ENCODE data around the gene H19. TPM values are rescaled to one million over a fixed set of nuclear protein-coding genes. Genes with fewer than 3 reads are reported as not detected.

The H19 gene
- polyA plus RNA-seq (ENCODE audit: insufficient read length in 4 of 4): 1,000 to 10,000 TPM; 2,958 to 3,802 (median 3,161) TPM

GRCh38 chr11:1997755-1998154, at the start of gene H19:
Gene H19, minus strand, starts transcription at chr11:1997842.
- DNase-seq (ENCODE audit: low read depth in 4 of 4, low spot score in 3 of 4): no peak

- DNase-seq (ENCODE audit: low read depth in 4 of 4, low spot score in 3 of 4): no peak
These were observed 44.3 kb upstream of the H19 start for GRCh38 chr11:2041963-2042362.

GRCh38 chr11:2041153-2041552, 43.5 kb upstream of the H19 start:
- no peak for DNase-seq (ENCODE audit: low read depth in 4 of 4, low spot score in 3 of 4)

- no peak for DNase-seq (ENCODE audit: low read depth in 4 of 4, low spot score in 3 of 4)
These were observed 41.6 kb upstream of the H19 start for GRCh38 chr11:2039198-2039759.

- no peak for DNase-seq (ENCODE audit: low read depth in 4 of 4, low spot score in 3 of 4)
These were observed 39.3 kb upstream of the H19 start for GRCh38 chr11:2036863-2037486.

DNA sequence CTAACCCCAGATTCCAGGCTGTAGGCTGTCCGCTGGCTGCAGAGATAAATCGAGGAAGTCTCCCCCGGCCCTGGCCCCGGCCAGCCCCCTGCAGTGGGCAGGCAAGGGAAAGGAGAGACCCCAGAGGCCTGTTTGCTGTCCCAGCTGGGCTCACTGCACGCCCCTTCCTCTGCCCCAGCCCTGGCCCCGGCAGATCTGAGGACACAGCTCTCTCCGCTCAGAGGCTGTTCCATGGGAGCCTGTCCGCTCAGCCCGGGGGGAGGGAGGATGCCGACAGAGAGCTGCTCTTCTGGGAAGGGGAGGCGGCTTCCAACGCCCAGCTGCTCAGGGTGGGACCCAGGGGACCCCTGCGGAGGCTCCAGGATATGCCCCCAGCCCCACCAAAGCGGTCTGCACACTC, 37.7 kb upstream of the H19 start:
- DNase-seq (ENCODE audit: low read depth in 4 of 4, low spot score in 3 of 4): no peak

DNA sequence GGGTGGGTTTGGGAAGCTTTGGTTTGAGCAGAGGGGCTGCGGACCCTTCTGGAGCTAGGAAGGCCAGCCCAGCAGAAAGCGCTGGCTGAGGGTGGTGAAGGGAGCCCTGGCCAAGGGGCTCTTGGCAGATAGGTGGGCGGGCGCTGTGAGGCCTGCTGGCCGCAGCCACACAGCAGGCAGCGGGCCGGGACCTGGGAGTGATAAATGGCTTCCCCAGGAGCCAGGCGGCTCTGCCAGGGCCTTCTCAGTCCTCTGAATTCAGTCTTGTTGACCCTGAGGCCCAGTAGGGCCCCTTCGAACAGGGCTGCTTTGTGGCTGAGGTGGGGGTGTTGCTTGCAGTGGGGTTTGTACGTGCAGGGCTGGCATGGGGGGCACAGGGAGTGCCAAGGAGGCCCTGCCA, 33.4 kb upstream of the H19 start:
- DNase-seq (ENCODE audit: low read depth in 4 of 4, low spot score in 3 of 4): no peak

DNA sequence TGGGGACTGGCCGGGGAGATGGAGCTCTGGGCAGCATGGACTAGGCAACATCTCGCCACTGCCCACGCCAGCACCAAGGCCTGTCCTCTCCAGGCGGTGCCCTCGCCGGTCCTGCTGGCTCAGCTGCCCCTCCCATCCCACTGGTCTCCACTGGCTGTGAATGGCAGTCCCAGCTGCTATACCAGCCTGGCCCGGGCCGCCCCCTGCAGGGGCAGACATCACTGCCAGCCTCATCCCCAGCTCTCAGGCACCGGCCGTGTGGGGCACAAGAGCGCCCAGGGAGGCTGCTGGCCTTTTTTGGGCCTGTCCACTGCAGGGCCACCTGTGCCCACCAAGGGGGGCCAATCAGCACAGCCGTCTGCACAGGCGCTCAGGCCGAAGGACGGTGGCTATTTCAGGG, 30.1 kb upstream of the H19 start:
- DNase-seq (ENCODE audit: low read depth in 4 of 4, low spot score in 3 of 4): no peak

GRCh38 chr11:2015025-2015424, 17.4 kb upstream of the H19 start:
- DNase-seq (ENCODE audit: low read depth in 4 of 4, low spot score in 3 of 4): no peak

GRCh38 chr11:2012440-2012839, 14.8 kb upstream of the H19 start:
- no peak for DNase-seq (ENCODE audit: low read depth in 4 of 4, low spot score in 3 of 4)

DNA sequence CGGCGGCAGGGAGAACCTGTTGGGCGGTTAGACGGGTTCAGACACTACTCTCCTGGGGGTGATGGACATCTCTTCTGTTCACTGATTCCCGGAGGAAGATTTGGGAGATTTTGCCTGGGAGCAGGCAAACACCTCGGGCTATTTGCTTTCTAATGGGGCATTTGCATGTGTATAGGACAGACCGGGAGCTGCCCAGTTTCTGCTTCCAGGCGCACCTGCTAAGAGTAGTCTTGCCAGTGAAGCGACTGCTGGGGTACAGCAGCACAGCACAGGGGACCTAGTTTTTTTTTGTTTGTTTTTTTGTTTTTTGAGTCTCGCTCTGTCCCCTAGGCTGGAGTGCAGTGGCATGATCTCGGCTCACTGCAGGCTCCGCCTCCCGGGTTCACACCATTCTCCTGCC, 6.8 kb upstream of the H19 start:
- DNase-seq (ENCODE audit: low read depth in 4 of 4, low spot score in 3 of 4): no peak

- no peak for DNase-seq (ENCODE audit: low read depth in 4 of 4, low spot score in 3 of 4)
These were observed 5.2 kb upstream of the H19 start for GRCh38 chr11:2002807-2003206.

- DNase-seq (ENCODE audit: low read depth in 4 of 4, low spot score in 3 of 4): no peak
These were observed 4.6 kb upstream of the H19 start for GRCh38 chr11:2002042-2002776.

DNA sequence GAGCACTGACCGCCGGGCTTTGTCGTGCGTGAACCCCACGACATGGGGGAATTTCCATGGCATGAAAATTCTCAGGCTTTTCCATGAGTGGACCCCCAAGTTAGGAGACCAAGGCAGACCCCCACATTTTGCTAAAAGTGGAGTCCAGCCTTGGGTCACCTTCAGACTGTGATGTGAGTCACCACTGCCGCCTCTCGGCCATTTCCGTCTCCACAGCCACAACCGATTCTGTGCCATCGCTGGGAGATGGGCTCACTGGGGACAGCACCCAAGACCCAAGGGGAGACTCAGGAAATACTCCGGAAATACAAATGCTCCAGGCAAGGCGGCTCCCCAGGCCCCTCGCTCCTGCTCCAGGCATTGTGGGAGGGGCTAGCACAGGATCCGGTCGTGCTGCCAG, 1.2 kb upstream of the H19 start:
- no peak for DNase-seq (ENCODE audit: low read depth in 4 of 4, low spot score in 3 of 4)

DNA sequence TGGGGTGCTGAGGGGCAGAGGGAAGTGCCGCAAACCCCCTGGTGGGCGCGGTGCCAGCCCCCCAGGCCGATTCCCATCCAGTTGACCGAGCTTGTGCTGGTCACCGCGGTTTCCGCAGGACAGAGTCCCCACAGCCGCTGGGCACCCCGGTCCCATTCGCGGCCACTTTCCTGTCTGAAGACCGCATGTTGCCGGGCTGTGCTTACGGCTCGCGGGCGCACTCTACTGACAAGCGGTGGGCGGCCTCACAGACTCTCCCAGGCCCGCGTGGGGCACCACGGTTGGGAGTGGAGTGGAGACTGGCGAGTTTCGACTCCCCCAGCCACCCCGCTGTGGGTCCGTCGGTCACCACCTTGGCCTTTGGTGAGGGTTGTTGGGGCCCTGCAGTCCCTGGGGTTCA, 648 bp upstream of the H19 start:
- no peak for DNase-seq (ENCODE audit: low read depth in 4 of 4, low spot score in 3 of 4)

DNA sequence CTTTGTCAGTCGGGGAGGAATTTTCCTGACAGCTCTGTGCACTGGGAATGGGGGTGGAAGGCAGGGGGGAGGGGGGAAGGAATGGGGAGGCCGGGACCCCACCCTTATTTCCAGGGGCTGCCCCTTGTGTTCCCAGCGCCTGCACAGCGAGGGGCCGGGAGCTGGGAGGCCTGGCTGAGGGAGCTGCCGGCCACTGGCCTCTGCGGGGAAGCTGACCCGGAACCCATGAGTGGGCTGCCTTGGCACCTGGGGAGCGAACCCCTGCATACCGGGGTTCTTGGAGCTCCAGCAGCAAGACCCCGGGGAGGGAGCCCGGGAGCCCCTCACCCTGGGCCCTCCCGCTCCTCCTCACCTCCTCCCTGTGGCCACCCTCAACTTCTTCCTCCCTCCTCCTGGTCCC, 3.5 kb downstream of the H19 start:
- DNase-seq (ENCODE audit: low read depth in 4 of 4, low spot score in 3 of 4): no peak

DNA sequence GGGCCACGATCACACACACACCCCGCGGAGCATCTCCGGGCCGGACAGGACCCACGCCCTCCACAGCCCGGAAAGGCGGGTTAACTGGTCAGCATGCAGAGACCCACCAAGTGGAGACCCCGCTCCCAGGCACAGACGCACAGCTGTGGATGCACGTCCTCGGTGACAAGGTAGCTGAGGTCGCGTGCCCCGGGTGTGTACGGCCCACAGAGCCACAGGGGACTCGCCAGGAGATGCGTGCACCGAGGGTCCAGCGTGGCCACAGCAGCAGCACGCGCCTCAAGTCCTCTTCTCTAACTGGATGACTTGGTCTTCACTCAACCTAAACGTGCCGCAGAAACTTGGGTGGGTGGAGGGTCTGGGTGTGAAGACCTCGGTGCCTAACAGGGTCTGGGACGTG, 5.5 kb downstream of the H19 start:
- DNase-seq (ENCODE audit: low read depth in 4 of 4, low spot score in 3 of 4): no peak

GRCh38 chr11:1990872-1991578, 6.6 kb downstream of the H19 start:
- no peak for DNase-seq (ENCODE audit: low read depth in 4 of 4, low spot score in 3 of 4)

DNA sequence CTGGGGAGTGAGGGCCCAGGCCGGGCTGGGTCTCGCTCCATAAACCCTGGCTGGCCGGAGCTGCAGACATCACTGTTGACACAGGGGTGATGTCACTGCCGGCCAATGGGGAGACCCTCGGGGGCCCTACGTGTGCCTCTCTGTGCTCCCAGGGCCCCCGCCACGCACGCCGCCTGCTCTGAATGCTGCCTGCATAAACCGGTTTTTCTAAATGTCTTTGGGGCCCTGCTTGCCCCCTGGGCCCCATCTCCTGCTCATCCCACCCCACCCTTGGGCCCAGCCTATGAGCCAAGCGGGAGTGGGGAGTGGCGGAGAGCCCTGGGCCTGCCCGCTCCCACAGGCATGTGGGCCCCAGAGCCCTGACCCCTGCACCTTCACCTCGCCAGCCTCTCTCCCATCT, 7.7 kb downstream of the H19 start:
- DNase-seq (ENCODE audit: low read depth in 4 of 4, low spot score in 3 of 4): no peak

GRCh38 chr11:1988667-1989317, 8.8 kb downstream of the H19 start:
- peak in 2 of 4 donors; percentile 25 to 45 for DNase-seq (ENCODE audit: low read depth in 4 of 4, low spot score in 3 of 4)

DNA sequence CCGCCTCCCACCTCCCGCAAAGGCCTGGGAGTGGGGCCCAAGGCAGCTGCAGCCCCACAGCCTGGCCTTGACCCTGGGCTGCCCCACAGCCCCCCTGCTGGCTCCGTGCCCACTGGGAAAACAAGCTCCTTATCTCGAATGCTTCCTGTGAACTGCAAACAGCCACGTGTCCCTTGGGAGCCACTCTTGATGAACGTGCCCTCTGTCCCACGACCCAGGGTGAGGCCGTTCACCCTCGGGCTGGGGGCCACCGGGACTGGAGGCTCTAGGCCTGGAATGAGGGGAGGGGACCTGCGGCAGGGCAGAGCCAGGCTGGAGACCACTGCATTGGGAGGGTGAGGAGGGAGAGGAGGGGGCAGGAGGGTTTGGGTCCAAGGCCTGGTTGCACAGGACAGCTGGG, 9.5 kb downstream of the H19 start:
- no peak for DNase-seq (ENCODE audit: low read depth in 4 of 4, low spot score in 3 of 4)

Data from right renal pelvis (tissue), 4 donors.